Activated naive CD8-positive, alpha-beta T cell treated with anti-CD3 and anti-CD28 coated beads for 36 hours (primary cell): ENCODE results near the gene GDF9. TPM values are rescaled to one million over a fixed set of nuclear protein-coding genes. Genes with fewer than 3 reads are reported as not detected.

Experiments used
- total RNA-seq, 2 experiments: library from RNA; stranded (reverse); gene quantifications; one replicate each; pipeline ENCODE4 v1.2.3, GENCODE V29; 2021

GDF9 gene
- total RNA-seq, 2 experiments from 2014 or later = 0.26 to 0.29 TPM

Other genes starting within 250 kb of the GDF9 start
- gene IL13, start 208.3 kb downstream of the GDF9 start, total RNA-seq = under 1 TPM; 0.44 to 0.72 TPM
- not detected for gene IL4, start 192.5 kb downstream of the GDF9 start, total RNA-seq
- 10 to 100 TPM; 10.7 to 11.1 TPM for gene KIF3A, start 128.9 kb downstream of the GDF9 start, total RNA-seq
- 1 to 10 TPM; 6.9 to 8.4 TPM for gene CCNI2, start 119.0 kb downstream of the GDF9 start, total RNA-seq
- gene SEPTIN8, start 89.2 kb downstream of the GDF9 start, total RNA-seq = 10 to 100 TPM; 21.2 to 22.2 TPM
- gene SOWAHA, start 53.2 kb downstream of the GDF9 start, total RNA-seq = under 1 TPM in 1 of 2 experiments, not detected in 1; 0.06 TPM
- 1 to 10 TPM; 1.8 to 2.3 TPM for gene SHROOM1, start 35.8 kb downstream of the GDF9 start, total RNA-seq
- gene UQCRQ, start 173 bp upstream of the GDF9 start, total RNA-seq = 100 to 1,000 TPM; 652 to 654 TPM
- 1 to 10 TPM; 1.8 TPM for gene LEAP2, start 7.2 kb upstream of the GDF9 start, total RNA-seq
- gene AFF4, start 97.2 kb upstream of the GDF9 start, total RNA-seq = 10 to 100 TPM; 22.2 to 22.9 TPM
- gene ZCCHC10, start 160.1 kb upstream of the GDF9 start, total RNA-seq = 10 to 100 TPM; 31.2 to 33.5 TPM
- 100 to 1,000 TPM; 296 to 302 TPM for gene HSPA4, start 185.5 kb upstream of the GDF9 start, total RNA-seq